Hepatic stellate cell (primary cell): ENCODE data around the gene SELENOM.
A peak's percentile ranks its signal among the peaks of the same experiment; 100 is the strongest.
"Not testable (repeated sequence)": the region's sequence is repeated elsewhere in the genome, so short reads cannot be mapped to it uniquely, and the experiment has no call there.

Experiments
- DNase-seq: peaks from one replicate; pipeline ENCODE4 v3.0.0; 2011; ENCODE audit warnings: low spot score

Gene SELENOM

GRCh38 chr22:31075961-31076360 is 31.4 kb downstream of the SELENOM start:
- peak; percentile 58 for DNase-seq

GRCh38 chr22:31073545-31074145 is 33.7 kb downstream of the SELENOM start:
- DNase-seq, result not testable (repeated sequence)

GRCh38 chr22:31073125-31073524 is 34.2 kb downstream of the SELENOM start:
- DNase-seq, result not testable (repeated sequence)

GRCh38 chr22:31069691-31070314 is 37.6 kb downstream of the SELENOM start:
- not testable (repeated sequence) for DNase-seq

GRCh38 chr22:31068970-31069369 is 38.4 kb downstream of the SELENOM start:
- no peak for DNase-seq

- no peak for DNase-seq
Measured at GRCh38 chr22:31064369-31064768, 43.0 kb downstream of the SELENOM start.

- DNase-seq, result no peak
Measured at GRCh38 chr22:31062566-31063230, 44.7 kb downstream of the SELENOM start.

- not testable (repeated sequence) for DNase-seq
Measured at GRCh38 chr22:31059663-31060062, 47.7 kb downstream of the SELENOM start.

GRCh38 chr22:31056986-31057599 is 50.3 kb downstream of the SELENOM start:
- DNase-seq, result no peak

GRCh38 chr22:31055635-31056159 is 51.7 kb downstream of the SELENOM start:
- DNase-seq, result peak; percentile 89

GRCh38 chr22:31055117-31055634 is 52.2 kb downstream of the SELENOM start:
- DNase-seq, result no peak
